ENCODE measurements around the gene UNC13B.

DNA sequence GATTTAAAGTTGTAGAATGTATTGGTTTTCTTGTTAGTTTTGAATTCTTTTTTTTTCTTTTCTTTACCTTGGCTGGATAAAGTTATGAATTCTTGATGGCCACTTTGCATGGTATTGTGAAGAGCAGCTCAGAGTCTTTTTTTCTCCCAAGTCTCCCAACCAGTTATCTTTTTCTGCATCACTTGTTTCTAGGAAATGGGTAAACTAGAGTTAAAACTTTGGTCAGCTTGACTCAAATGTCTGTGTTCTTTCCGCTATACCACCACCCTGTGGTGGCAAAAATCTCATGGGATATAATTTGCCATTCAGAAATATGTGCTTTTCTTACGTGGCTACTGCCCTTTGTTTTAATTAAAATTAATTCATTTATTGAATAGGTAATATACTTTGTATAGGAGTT lies 113.2 kb downstream of the UNC13B start:
- TF ChIP-seq L3MBTL2 (conservative IDR thresholded peaks at IDR 0.05) (no peak), SP1 (IDR thresholded peaks at IDR 0.05) (no peak), NFRKB (IDR thresholded peaks at IDR 0.05) (no peak), FOXA1 (IDR thresholded peaks at IDR 0.05) (no peak), TARDBP (IDR thresholded peaks at IDR 0.05) (no peak), BHLHE40 (IDR thresholded peaks at IDR 0.05; ENCODE audit: borderline replicate concordance) (no peak)
- TF ChIP-seq, protein P1, sequence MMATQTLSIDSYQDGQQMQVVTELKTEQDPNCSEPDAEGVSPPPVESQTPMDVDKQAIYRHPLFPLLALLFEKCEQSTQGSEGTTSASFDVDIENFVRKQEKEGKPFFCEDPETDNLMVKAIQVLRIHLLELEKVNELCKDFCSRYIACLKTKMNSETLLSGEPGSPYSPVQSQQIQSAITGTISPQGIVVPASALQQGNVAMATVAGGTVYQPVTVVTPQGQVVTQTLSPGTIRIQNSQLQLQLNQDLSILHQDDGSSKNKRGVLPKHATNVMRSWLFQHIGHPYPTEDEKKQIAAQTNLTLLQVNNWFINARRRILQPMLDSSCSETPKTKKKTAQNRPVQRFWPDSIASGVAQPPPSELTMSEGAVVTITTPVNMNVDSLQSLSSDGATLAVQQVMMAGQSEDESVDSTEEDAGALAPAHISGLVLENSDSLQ (IDR thresholded peaks at IDR 0.05), result no peak
